ENCODE data around the gene PPP2R5A. TPM values are rescaled to one million over a fixed set of nuclear protein-coding genes. Genes with fewer than 3 reads are reported as not detected.
A peak's percentile ranks its signal among the peaks of the same experiment; 100 is the strongest.
"Not testable (repeated sequence)": the region's sequence is repeated elsewhere in the genome, so short reads cannot be mapped to it uniquely, and the experiment has no call there.

PPP2R5A gene
- total RNA-seq, 1 donor from 2014 or later = 25.5 TPM

DNA sequence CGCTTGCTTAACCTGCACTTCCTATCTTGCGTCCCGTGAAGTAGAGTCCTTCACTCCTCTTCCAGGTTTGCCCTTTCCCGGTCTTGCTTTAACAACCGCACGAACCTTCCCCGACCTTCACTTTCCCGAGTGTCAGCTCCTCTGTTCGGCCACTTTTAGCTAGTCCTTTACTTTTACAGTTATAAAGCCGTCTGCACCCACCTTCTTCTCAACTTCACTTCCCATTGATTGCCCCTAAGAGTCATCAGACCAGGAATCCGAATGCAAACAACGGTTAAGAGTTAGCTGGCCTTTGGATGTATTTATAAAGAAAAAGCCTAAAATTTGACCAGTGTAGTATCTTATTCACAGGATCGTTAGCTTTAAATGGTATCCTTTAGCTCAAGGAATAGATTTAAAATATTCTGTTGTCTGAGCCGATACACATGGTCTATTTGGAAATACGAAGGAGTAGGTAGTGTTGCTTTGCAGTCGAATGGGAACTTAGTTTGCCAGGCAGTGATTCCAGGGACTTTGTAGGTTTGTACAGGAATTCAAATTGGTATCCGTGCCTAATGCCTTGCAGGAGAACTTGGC is 1.4 kb downstream of the PPP2R5A start:
- peak overlapping the region; percentile 94 for H3K27ac Mint-ChIP-seq (ENCODE audit: unreplicated experiment)
- peaks cover 30% of the 10 kb centered on the region for H3K4me1 Mint-ChIP-seq (ENCODE audit: unreplicated experiment)
- DNase-seq (ENCODE audit: low spot score) = no peak
- peak overlapping the region; percentile 100 for H3K4me3 Mint-ChIP-seq (ENCODE audit: unreplicated experiment)
- TF ChIP-seq, protein P1, sequence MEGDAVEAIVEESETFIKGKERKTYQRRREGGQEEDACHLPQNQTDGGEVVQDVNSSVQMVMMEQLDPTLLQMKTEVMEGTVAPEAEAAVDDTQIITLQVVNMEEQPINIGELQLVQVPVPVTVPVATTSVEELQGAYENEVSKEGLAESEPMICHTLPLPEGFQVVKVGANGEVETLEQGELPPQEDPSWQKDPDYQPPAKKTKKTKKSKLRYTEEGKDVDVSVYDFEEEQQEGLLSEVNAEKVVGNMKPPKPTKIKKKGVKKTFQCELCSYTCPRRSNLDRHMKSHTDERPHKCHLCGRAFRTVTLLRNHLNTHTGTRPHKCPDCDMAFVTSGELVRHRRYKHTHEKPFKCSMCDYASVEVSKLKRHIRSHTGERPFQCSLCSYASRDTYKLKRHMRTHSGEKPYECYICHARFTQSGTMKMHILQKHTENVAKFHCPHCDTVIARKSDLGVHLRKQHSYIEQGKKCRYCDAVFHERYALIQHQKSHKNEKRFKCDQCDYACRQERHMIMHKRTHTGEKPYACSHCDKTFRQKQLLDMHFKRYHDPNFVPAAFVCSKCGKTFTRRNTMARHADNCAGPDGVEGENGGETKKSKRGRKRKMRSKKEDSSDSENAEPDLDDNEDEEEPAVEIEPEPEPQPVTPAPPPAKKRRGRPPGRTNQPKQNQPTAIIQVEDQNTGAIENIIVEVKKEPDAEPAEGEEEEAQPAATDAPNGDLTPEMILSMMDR (IDR thresholded peaks at IDR 0.05; ENCODE audit: unreplicated experiment) = no peak
- H3K27me3 Mint-ChIP-seq (ENCODE audit: unreplicated experiment) = peaks cover 10% of the 10 kb centered on the region
- no peaks in the 10 kb centered on the region for H3K9me3 Mint-ChIP-seq (ENCODE audit: unreplicated experiment)
- peaks cover 5% of the 10 kb centered on the region for H3K36me3 Mint-ChIP-seq (ENCODE audit: low read depth, unreplicated experiment)

GRCh38 chr1:212287261-212287895 is 2.2 kb downstream of the PPP2R5A start:
- H3K36me3 Mint-ChIP-seq (ENCODE audit: low read depth, unreplicated experiment) = peaks cover 5% of the 10 kb centered on the region
- peaks cover 10% of the 10 kb centered on the region for H3K27me3 Mint-ChIP-seq (ENCODE audit: unreplicated experiment)
- peak overlapping the region; percentile 94 for H3K27ac Mint-ChIP-seq (ENCODE audit: unreplicated experiment)
- TF ChIP-seq, protein P1 (IDR thresholded peaks at IDR 0.05; ENCODE audit: unreplicated experiment) = no peak
- H3K4me3 Mint-ChIP-seq (ENCODE audit: unreplicated experiment) = peak overlapping the region; percentile 100
- peaks cover 30% of the 10 kb centered on the region for H3K4me1 Mint-ChIP-seq (ENCODE audit: unreplicated experiment)
- no peaks in the 10 kb centered on the region for H3K9me3 Mint-ChIP-seq (ENCODE audit: unreplicated experiment)
- DNase-seq (ENCODE audit: low spot score) = no peak

DNA sequence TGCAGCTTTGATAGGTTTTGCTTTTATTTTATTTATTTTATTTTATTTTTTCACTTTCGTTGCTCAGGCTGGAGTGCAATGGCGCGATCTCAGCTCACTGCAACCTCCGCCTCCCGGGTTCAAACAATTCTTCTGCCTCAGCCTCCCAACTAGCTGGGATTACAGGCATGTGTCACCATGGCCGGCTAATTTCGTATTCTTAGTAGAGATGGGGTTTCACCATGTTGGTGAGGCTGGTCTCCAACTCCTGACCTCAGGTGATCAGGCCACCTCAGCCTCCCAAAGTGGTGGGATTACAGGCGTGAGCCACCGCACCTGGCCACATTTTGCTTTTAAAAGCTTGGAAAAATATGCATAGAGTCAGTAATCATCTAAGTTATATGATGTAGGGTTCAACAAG is 2.8 kb downstream of the PPP2R5A start:
- H3K9me3 Mint-ChIP-seq (ENCODE audit: unreplicated experiment); H3K36me3 Mint-ChIP-seq (ENCODE audit: low read depth, unreplicated experiment); H3K27me3 Mint-ChIP-seq (ENCODE audit: unreplicated experiment); DNase-seq (ENCODE audit: low spot score); H3K27ac Mint-ChIP-seq (ENCODE audit: unreplicated experiment); H3K4me3 Mint-ChIP-seq (ENCODE audit: unreplicated experiment): not testable (repeated sequence)
- peaks cover 30% of the 10 kb centered on the region for H3K4me1 Mint-ChIP-seq (ENCODE audit: unreplicated experiment)

GRCh38 chr1:212288615-212289014 is 3.4 kb downstream of the PPP2R5A start:
- H3K9me3 Mint-ChIP-seq (ENCODE audit: unreplicated experiment) = no peaks in the 10 kb centered on the region
- H3K4me1 Mint-ChIP-seq (ENCODE audit: unreplicated experiment) = peaks cover 28% of the 10 kb centered on the region
- H3K27me3 Mint-ChIP-seq (ENCODE audit: unreplicated experiment) = peaks cover 10% of the 10 kb centered on the region
- peaks cover 5% of the 10 kb centered on the region for H3K36me3 Mint-ChIP-seq (ENCODE audit: low read depth, unreplicated experiment)
- TF ChIP-seq, protein P1 (IDR thresholded peaks at IDR 0.05; ENCODE audit: unreplicated experiment) = no peak
- no peak for DNase-seq (ENCODE audit: low spot score)
- H3K4me3 Mint-ChIP-seq (ENCODE audit: unreplicated experiment) = no peak overlapping the region
- H3K27ac Mint-ChIP-seq (ENCODE audit: unreplicated experiment) = no peak overlapping the region

GRCh38 chr1:212289262-212290077 is 4.3 kb downstream of the PPP2R5A start:
- peaks cover 5% of the 10 kb centered on the region for H3K36me3 Mint-ChIP-seq (ENCODE audit: low read depth, unreplicated experiment)
- peaks cover 6% of the 10 kb centered on the region for H3K27me3 Mint-ChIP-seq (ENCODE audit: unreplicated experiment)
- H3K4me3 Mint-ChIP-seq (ENCODE audit: unreplicated experiment) = no peak overlapping the region
- H3K27ac Mint-ChIP-seq (ENCODE audit: unreplicated experiment) = no peak overlapping the region
- peaks cover 24% of the 10 kb centered on the region for H3K4me1 Mint-ChIP-seq (ENCODE audit: unreplicated experiment)
- no peaks in the 10 kb centered on the region for H3K9me3 Mint-ChIP-seq (ENCODE audit: unreplicated experiment)
- TF ChIP-seq, protein P1 (IDR thresholded peaks at IDR 0.05; ENCODE audit: unreplicated experiment) = no peak
- no peak for DNase-seq (ENCODE audit: low spot score)
